SK-N-SH treated with all-trans-retinoic acid at 6 μM for 48 hours (cell line): ENCODE results near the gene RFPL4A.

Experiments
- ARNTL ChIP-seq: fragments of 450-650 bp; formaldehyde crosslinking; IDR thresholded peaks from 2 replicates; pipeline ENCODE4 v1.5.0; 2020; ENCODE audit warnings: low read depth, mild to moderate bottlenecking, moderate library complexity, borderline replicate concordance
- ESRRG ChIP-seq: fragments of 250-450 bp; sonication (Bioruptor Pico); IDR thresholded peaks from 2 replicates; pipeline ENCODE4 v1.6.1; 2021; ENCODE audit warnings: mild to moderate bottlenecking
- OSR1 ChIP-seq: fragments of 250-450 bp; sonication (Bioruptor Pico); IDR thresholded peaks from 2 replicates; pipeline ENCODE4 v1.8.0; 2022; ENCODE audit warnings: moderate library complexity, mild to moderate bottlenecking, inconsistent platforms
- PPARA ChIP-seq: fragments of 250-450 bp; sonication (Bioruptor Pico); IDR thresholded peaks from 2 replicates; pipeline ENCODE4 v1.5.0; 2020; ENCODE audit warnings: mild to moderate bottlenecking, borderline replicate concordance
- RARB ChIP-seq: fragments of 250-450 bp; sonication (Bioruptor Pico); IDR thresholded peaks from 2 replicates; pipeline ENCODE4 v1.8.0; 2021; ENCODE audit warnings: mild to moderate bottlenecking, moderate library complexity
- SNAI2 ChIP-seq: fragments of 250-450 bp; sonication (Bioruptor Pico); IDR thresholded peaks from 2 replicates; pipeline ENCODE4 v1.5.0; 2020; ENCODE audit warnings: mild to moderate bottlenecking, moderate library complexity
- TCF4 ChIP-seq: fragments of 250-450 bp; sonication (Bioruptor Pico); IDR thresholded peaks from 2 replicates; pipeline ENCODE4 v1.8.0; 2021; ENCODE audit warnings: mild to moderate bottlenecking, moderate library complexity, borderline replicate concordance
- TOX ChIP-seq: fragments of 250-450 bp; sonication (Bioruptor Pico); IDR thresholded peaks from 2 replicates; pipeline ENCODE4 v1.8.0; 2021; ENCODE audit warnings: mild to moderate bottlenecking, moderate library complexity, borderline replicate concordance
- ZC3H10 ChIP-seq: fragments of 250-450 bp; sonication (Bioruptor Pico); IDR thresholded peaks from 2 replicates; pipeline ENCODE4 v1.5.1; 2021; ENCODE audit warnings: mild to moderate bottlenecking, moderate library complexity
- ZNF565 ChIP-seq: fragments of 450-650 bp; formaldehyde crosslinking; conservative IDR thresholded peaks from 2 replicates; pipeline ENCODE4 v1.5.0; 2020; ENCODE audit warnings: low read depth, mild to moderate bottlenecking, moderate library complexity
- TF ChIP-seq, protein P1 (sequence below): fragments of 250-450 bp; sonication (Bioruptor Pico); IDR thresholded peaks from 2 replicates; pipeline ENCODE4 v1.8.0; 2020; ENCODE audit warnings: mild to moderate bottlenecking, moderate library complexity, borderline replicate concordance

DNA sequence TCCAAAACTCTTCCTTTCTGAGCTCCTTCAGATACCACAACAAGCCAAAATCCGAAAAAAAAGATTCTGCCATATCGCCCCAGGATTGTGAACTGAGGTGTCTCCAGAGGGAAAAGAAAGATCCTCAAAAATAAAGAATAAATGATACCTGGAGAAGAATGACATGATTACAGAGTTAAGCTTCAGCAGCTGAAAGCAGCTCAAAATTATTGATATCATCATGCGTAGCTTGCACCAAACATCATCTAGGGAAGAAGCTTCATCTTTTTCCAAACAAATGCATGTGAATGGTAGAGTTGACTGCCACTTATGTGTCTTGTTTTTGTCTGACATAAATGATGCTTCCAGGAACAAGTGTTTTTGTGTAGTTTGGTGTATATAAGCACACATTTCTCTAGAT, 20.6 kb upstream of the RFPL4A start, which contains the start of gene NLRP9:
- TF ChIP-seq OSR1 (CRISPR knock-in tag) = no peak
- TF ChIP-seq PPARA (CRISPR knock-in tag) = no peak
- no peak for TF ChIP-seq ARNTL
- no peak for TF ChIP-seq RARB (CRISPR knock-in tag)
- TF ChIP-seq TCF4 (CRISPR knock-in tag) = no peak
- TF ChIP-seq ESRRG = no peak
- no peak for TF ChIP-seq ZC3H10 (CRISPR knock-in tag)
- TF ChIP-seq, protein P1, sequence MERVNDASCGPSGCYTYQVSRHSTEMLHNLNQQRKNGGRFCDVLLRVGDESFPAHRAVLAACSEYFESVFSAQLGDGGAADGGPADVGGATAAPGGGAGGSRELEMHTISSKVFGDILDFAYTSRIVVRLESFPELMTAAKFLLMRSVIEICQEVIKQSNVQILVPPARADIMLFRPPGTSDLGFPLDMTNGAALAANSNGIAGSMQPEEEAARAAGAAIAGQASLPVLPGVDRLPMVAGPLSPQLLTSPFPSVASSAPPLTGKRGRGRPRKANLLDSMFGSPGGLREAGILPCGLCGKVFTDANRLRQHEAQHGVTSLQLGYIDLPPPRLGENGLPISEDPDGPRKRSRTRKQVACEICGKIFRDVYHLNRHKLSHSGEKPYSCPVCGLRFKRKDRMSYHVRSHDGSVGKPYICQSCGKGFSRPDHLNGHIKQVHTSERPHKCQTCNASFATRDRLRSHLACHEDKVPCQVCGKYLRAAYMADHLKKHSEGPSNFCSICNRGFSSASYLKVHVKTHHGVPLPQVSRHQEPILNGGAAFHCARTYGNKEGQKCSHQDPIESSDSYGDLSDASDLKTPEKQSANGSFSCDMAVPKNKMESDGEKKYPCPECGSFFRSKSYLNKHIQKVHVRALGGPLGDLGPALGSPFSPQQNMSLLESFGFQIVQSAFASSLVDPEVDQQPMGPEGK (CRISPR knock-in tag) = no peak
- no peak for TF ChIP-seq TOX
- TF ChIP-seq SNAI2 (CRISPR knock-in tag) = no peak
- no peak for TF ChIP-seq ZNF565 (CRISPR knock-in tag)
